H9 (cell line): Measurements from ENCODE around the gene MMEL1. TPM values are rescaled to one million over a fixed set of nuclear protein-coding genes. Genes with fewer than 3 reads are reported as not detected.

Experiments used
- DNase-seq: peaks from one replicate; pipeline ENCODE4 v3.0.0-alpha.2; 2017
- H2AFZ ChIP-seq: one replicate; pipeline ENCODE4 v1.6.1; 2013; ENCODE audit warnings: mild to moderate bottlenecking, low read length, control low read depth, moderate library complexity
- H2AK5ac ChIP-seq: 2 replicates; pipeline ENCODE4 v1.6.1; 2013; ENCODE audit warnings: low read length, control low read depth, mixed read lengths; ENCODE audit not compliant: insufficient read length
- H2BK120ac ChIP-seq: one replicate; pipeline ENCODE4 v1.6.1; 2013; ENCODE audit warnings: low read depth, mild to moderate bottlenecking, low read length, control low read depth, inconsistent platforms; ENCODE audit not compliant: poor library complexity, severe bottlenecking
- H2BK12ac ChIP-seq: 2 replicates; pipeline ENCODE4 v1.6.1; 2013; ENCODE audit warnings: low read length, control low read depth, mixed read lengths, low read depth; ENCODE audit not compliant: insufficient read length
- H2BK15ac ChIP-seq: 2 replicates; pipeline ENCODE4 v1.6.1; 2013; ENCODE audit warnings: low read depth, low read length, control low read depth
- H2BK20ac ChIP-seq: one replicate; pipeline ENCODE4 v1.6.1; 2013; ENCODE audit warnings: low read depth, mild to moderate bottlenecking, low read length, control low read depth, inconsistent platforms; ENCODE audit not compliant: poor library complexity, severe bottlenecking
- H2BK5ac ChIP-seq: 2 replicates; pipeline ENCODE4 v1.6.1; 2013; ENCODE audit warnings: low read length, control low read depth, mixed read lengths; ENCODE audit not compliant: insufficient read length
- H3K14ac ChIP-seq: 2 replicates; pipeline ENCODE4 v1.6.1; 2013; ENCODE audit warnings: low read length, control low read depth; ENCODE audit not compliant: insufficient read depth
- H3K18ac ChIP-seq: 2 replicates; pipeline ENCODE4 v1.6.1; 2013; ENCODE audit warnings: low read depth, mild to moderate bottlenecking, mixed read lengths, low read length, control low read depth; ENCODE audit not compliant: insufficient read length
- H3K23ac ChIP-seq: 2 replicates; pipeline ENCODE4 v1.6.1; 2013; ENCODE audit warnings: low read length, control low read depth, mixed read lengths, low read depth; ENCODE audit not compliant: insufficient read length
- H3K23me2 ChIP-seq: 2 replicates; pipeline ENCODE4 v1.6.1; 2013; ENCODE audit warnings: low read depth, mild to moderate bottlenecking, mixed read lengths, low read length, control low read depth; ENCODE audit not compliant: insufficient read length, poor library complexity, severe bottlenecking
- H3K27ac ChIP-seq: 2 replicates; pipeline ENCODE4 v1.5.1; 2013; ENCODE audit warnings: low read length, control low read depth, mixed read lengths, low read depth; ENCODE audit not compliant: insufficient read length
- H3K27me3 ChIP-seq: 2 replicates; pipeline ENCODE4 v1.6.1; 2013; ENCODE audit warnings: low read length, control low read depth, inconsistent platforms; ENCODE audit not compliant: insufficient read depth
- H3K4ac ChIP-seq: 2 replicates; pipeline ENCODE4 v1.6.1; 2013; ENCODE audit warnings: low read depth, mild to moderate bottlenecking, control low read depth, inconsistent platforms, low read length, moderate library complexity
- H3K4me1 ChIP-seq: 2 replicates; pipeline ENCODE4 v1.6.1; 2013; ENCODE audit warnings: low read length, control low read depth, inconsistent platforms; ENCODE audit not compliant: insufficient read depth
- H3K4me2 ChIP-seq: 2 replicates; pipeline ENCODE4 v1.6.1; 2013; ENCODE audit warnings: low read length, control low read depth, mixed read lengths; ENCODE audit not compliant: insufficient read length, insufficient read depth
- H3K56ac ChIP-seq: 2 replicates; pipeline ENCODE4 v1.6.1; 2013; ENCODE audit warnings: low read depth, mild to moderate bottlenecking, mixed read lengths, low read length, control low read depth; ENCODE audit not compliant: insufficient read length
- H3K79me1 ChIP-seq: 2 replicates; pipeline ENCODE4 v1.6.1; 2013; ENCODE audit warnings: low read depth, mild to moderate bottlenecking, moderate library complexity, low read length, control low read depth, inconsistent platforms; ENCODE audit not compliant: insufficient read depth, poor library complexity, severe bottlenecking
- H3K79me2 ChIP-seq: 2 replicates; pipeline ENCODE4 v1.6.1; 2013; ENCODE audit warnings: low read length, control low read depth, inconsistent platforms; ENCODE audit not compliant: insufficient read depth
- H3K9ac ChIP-seq: 2 replicates; pipeline ENCODE4 v1.6.1; 2013; ENCODE audit warnings: low read length, control low read depth, mixed read lengths; ENCODE audit not compliant: insufficient read length; ENCODE audit errors: extremely low read depth
- H3K9me3 ChIP-seq: one replicate; pipeline ENCODE4 v1.6.1; 2013; ENCODE audit warnings: low read depth, low read length, inconsistent platforms; ENCODE audit not compliant: control insufficient read depth
- H3T11ph ChIP-seq: one replicate; pipeline ENCODE4 v1.6.1; 2013; ENCODE audit warnings: mild to moderate bottlenecking, low read length, control low read depth, inconsistent platforms
- H4K20me1 ChIP-seq: one replicate; pipeline ENCODE4 v1.6.1; 2013; ENCODE audit not compliant: control insufficient read depth, insufficient read length, insufficient read depth
- H4K5ac ChIP-seq: 2 replicates; pipeline ENCODE4 v1.6.1; 2013; ENCODE audit warnings: low read depth, mild to moderate bottlenecking, mixed read lengths, low read length, control low read depth; ENCODE audit not compliant: insufficient read length
- H4K8ac ChIP-seq: replicated peaks from 2 replicates; pipeline ENCODE4 v1.6.1; 2013; ENCODE audit warnings: low read length, control low read depth, mixed read lengths, low read depth; ENCODE audit not compliant: insufficient read length
- H4K91ac ChIP-seq: 2 replicates; pipeline ENCODE4 v1.6.1; 2013; ENCODE audit warnings: low read depth, mild to moderate bottlenecking, moderate library complexity, mixed read lengths, low read length, control low read depth; ENCODE audit not compliant: insufficient read length
- H3K27ac Mint-ChIP-seq, 3 experiments: 2 replicates in 2 of 3; 3 replicates in 1 of 3; pipeline ENCODE4 v1.8.0; 2020 to 2021; ENCODE audit warnings: mixed read lengths in 3 of 3, mild to moderate bottlenecking in 1 of 3, moderate library complexity in 1 of 3
- H3K27me3 Mint-ChIP-seq: 2 replicates; pipeline ENCODE4 v1.8.0; 2021; ENCODE audit warnings: low read depth, mild to moderate bottlenecking, moderate library complexity, mixed read lengths
- H3K36me3 Mint-ChIP-seq, 3 experiments: 2 replicates in 2 of 3; 3 replicates in 1 of 3; pipeline ENCODE4 v1.8.0; 2020 to 2021; ENCODE audit warnings: low read depth in 3 of 3, mixed read lengths in 3 of 3; ENCODE audit not compliant: insufficient read depth in 1 of 3
- H3K4me1 Mint-ChIP-seq, 2 experiments: 2 replicates each; pipeline ENCODE4 v1.8.0; 2020; ENCODE audit warnings: mixed read lengths in 2 of 2
- H3K4me3 Mint-ChIP-seq, 2 experiments: 2 replicates in 1 of 2; 3 replicates in 1 of 2; pipeline ENCODE4 v1.8.0; 2020 to 2021; ENCODE audit warnings: mild to moderate bottlenecking in 2 of 2, mixed read lengths in 2 of 2, moderate library complexity in 1 of 2
- H3K9me3 Mint-ChIP-seq, 2 experiments: 2 replicates in 1 of 2; 3 replicates in 1 of 2; pipeline ENCODE4 v1.8.0; 2020; ENCODE audit warnings: mild to moderate bottlenecking in 2 of 2, mixed read lengths in 2 of 2, moderate library complexity in 1 of 2
- whole genome bisulfite sequencing: extraction: QIAGEN DNeasy Blood & Tissue Kit; methylation state at CpG from one replicate; pipeline ENCODE4 v1.1.7; 2013; ENCODE audit warnings: missing lambda C conversion rate, low lambda C conversion rate, mixed read lengths; ENCODE audit not compliant: insufficient read length; ENCODE audit errors: extremely low coverage; 5-methylcytosine and 5-hydroxymethylcytosine counted together
- total RNA-seq: library from RNA; stranded (reverse); gene quantifications from 2 replicates; pipeline ENCODE4 v1.2.1, GENCODE V29; 2021
- TF ChIP-seq, protein P1 (sequence below): fragments of 200-600 bp; sonication (generic); conservative IDR thresholded peaks from 3 replicates; pipeline ENCODE4 v1.8.0; 2021; ENCODE audit warnings: antibody characterized with exemption, mild to moderate bottlenecking

The MMEL1 gene
- total RNA-seq, 1 experiment from 2014 or later = 0.42 TPM

DNA sequence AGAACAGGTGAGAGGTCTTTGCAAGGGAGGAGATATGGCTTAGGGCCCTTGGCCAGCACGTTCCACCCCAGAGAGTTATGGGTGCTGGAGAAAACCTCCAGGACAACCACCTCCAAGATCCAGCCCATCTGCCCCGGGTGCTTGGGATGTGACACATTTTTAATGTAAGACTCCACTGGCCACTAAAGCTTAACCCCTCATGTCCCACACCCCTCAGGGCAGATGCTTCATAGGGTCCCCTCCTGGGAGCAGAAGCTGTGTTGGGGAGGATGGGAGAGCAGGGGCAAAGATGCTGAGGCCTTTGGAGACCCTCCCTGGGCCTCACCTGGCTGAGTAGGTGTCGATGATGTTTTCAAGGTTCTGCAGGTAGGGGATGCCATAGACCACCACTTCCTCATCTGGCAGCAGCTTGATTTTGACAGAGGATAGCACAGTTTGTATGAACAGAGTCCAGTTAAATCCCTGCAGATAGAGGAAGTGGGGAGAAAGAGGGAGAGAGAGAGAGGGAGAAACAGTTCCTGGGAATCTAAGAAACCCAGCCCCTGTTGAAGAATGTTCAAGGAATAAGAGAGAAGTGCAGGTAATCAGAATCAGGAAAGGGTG lies 34.4 kb downstream of the MMEL1 start:
- no peak overlapping the region for H2BK5ac ChIP-seq
- Mint-ChIP-seq H3K4me3 (no peak overlapping the region), H3K9me3 (peaks cover 3 to 9% of the 10 kb centered on the region in 2 experiments; a peak in 3 of 5 replicates), H3K4me1 (no peaks in the 10 kb centered on the region), H3K27me3 (peaks cover 25% of the 10 kb centered on the region), H3K36me3 (no peaks in the 10 kb centered on the region), H3K27ac (no peak overlapping the region)
- no peak overlapping the region for H2BK20ac ChIP-seq
- H4K20me1 ChIP-seq = no peaks in the 10 kb centered on the region
- H3K56ac ChIP-seq = no peak overlapping the region
- H3K23me2 ChIP-seq = no peaks in the 10 kb centered on the region
- no peaks in the 10 kb centered on the region for H3K79me2 ChIP-seq
- TF ChIP-seq, protein P1, sequence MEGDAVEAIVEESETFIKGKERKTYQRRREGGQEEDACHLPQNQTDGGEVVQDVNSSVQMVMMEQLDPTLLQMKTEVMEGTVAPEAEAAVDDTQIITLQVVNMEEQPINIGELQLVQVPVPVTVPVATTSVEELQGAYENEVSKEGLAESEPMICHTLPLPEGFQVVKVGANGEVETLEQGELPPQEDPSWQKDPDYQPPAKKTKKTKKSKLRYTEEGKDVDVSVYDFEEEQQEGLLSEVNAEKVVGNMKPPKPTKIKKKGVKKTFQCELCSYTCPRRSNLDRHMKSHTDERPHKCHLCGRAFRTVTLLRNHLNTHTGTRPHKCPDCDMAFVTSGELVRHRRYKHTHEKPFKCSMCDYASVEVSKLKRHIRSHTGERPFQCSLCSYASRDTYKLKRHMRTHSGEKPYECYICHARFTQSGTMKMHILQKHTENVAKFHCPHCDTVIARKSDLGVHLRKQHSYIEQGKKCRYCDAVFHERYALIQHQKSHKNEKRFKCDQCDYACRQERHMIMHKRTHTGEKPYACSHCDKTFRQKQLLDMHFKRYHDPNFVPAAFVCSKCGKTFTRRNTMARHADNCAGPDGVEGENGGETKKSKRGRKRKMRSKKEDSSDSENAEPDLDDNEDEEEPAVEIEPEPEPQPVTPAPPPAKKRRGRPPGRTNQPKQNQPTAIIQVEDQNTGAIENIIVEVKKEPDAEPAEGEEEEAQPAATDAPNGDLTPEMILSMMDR = peak; percentile 36; the same call in 1 of the 3 replicates
- no peak overlapping the region for H3K23ac ChIP-seq
- no peaks in the 10 kb centered on the region for H3K9me3 ChIP-seq
- no peak overlapping the region for H2BK120ac ChIP-seq
- no peak overlapping the region for H3K18ac ChIP-seq
- H3K4me2 ChIP-seq = no peak overlapping the region
- no peak overlapping the region for H4K8ac ChIP-seq
- H2BK15ac ChIP-seq = no peak overlapping the region
- H2AFZ ChIP-seq = no peak overlapping the region
- DNase-seq = no peak
- H3K4me1 ChIP-seq = no peaks in the 10 kb centered on the region
- no peaks in the 10 kb centered on the region for H3K79me1 ChIP-seq
- H3K4ac ChIP-seq = no peak overlapping the region
- H4K91ac ChIP-seq = no peak overlapping the region
- no peak overlapping the region for H3T11ph ChIP-seq
- no peak overlapping the region for H2BK12ac ChIP-seq
- no peak overlapping the region for H4K5ac ChIP-seq
- H3K27ac ChIP-seq = no peak overlapping the region
- WGBS = no CpG with 5 or more reads among the region's 3 CpGs
- no peak overlapping the region for H2AK5ac ChIP-seq
- no peak overlapping the region for H3K9ac ChIP-seq
- no peak overlapping the region for H3K14ac ChIP-seq
- H3K27me3 ChIP-seq = no peaks in the 10 kb centered on the region
